Mesenchymal stem cell (in vitro differentiated cells and primary cell): ENCODE results near the gene CNIH4.

Experiments used
- DNase-seq: peaks from one replicate; pipeline ENCODE4 v3.0.0-alpha.2; 2013
- H2AFZ ChIP-seq: one replicate; pipeline ENCODE4 v1.6.1; 2013; ENCODE audit warnings: low read depth, mild to moderate bottlenecking, control low read depth, inconsistent platforms, low read length, moderate library complexity
- H2AK5ac ChIP-seq: 2 replicates; pipeline ENCODE4 v1.6.1; 2013; ENCODE audit warnings: low read length, moderate library complexity, mild to moderate bottlenecking, inconsistent platforms; ENCODE audit not compliant: severe bottlenecking
- H2BK120ac ChIP-seq: one replicate; pipeline ENCODE4 v1.6.1; 2013; ENCODE audit warnings: low read depth, mild to moderate bottlenecking, inconsistent platforms, low read length, moderate library complexity
- H2BK12ac ChIP-seq, 2 experiments: one replicate each; pipeline ENCODE4 v1.6.1; 2013; ENCODE audit warnings: inconsistent platforms in 2 of 2, low read length in 2 of 2, mild to moderate bottlenecking in 2 of 2, moderate library complexity in 2 of 2, control low read depth in 1 of 2
- H2BK15ac ChIP-seq: one replicate; pipeline ENCODE4 v1.6.1; 2013; ENCODE audit warnings: mild to moderate bottlenecking, low read depth, inconsistent platforms; ENCODE audit not compliant: poor library complexity, severe bottlenecking
- H2BK5ac ChIP-seq: 2 replicates; pipeline ENCODE4 v1.6.1; 2013; ENCODE audit warnings: low read depth, mild to moderate bottlenecking, low read length, control low read depth, inconsistent platforms; ENCODE audit not compliant: poor library complexity, severe bottlenecking
- H3K14ac ChIP-seq, 2 experiments: one replicate each; pipeline ENCODE4 v1.6.1; 2013; ENCODE audit warnings: inconsistent platforms in 2 of 2, low read length in 2 of 2, control low read depth in 1 of 2, mild to moderate bottlenecking in 1 of 2, moderate library complexity in 1 of 2
- H3K18ac ChIP-seq, 2 experiments: one replicate each; pipeline ENCODE4 v1.6.1; 2013; ENCODE audit warnings: inconsistent platforms in 2 of 2, low read length in 2 of 2, control low read depth in 1 of 2, low read depth in 1 of 2, mild to moderate bottlenecking in 1 of 2
- H3K23ac ChIP-seq, 2 experiments: one replicate each; pipeline ENCODE4 v1.6.1; 2013; ENCODE audit warnings: inconsistent platforms in 2 of 2, low read length in 2 of 2, mild to moderate bottlenecking in 2 of 2, moderate library complexity in 2 of 2, control low read depth in 1 of 2
- H3K27ac ChIP-seq: 2 replicates; pipeline ENCODE4 v1.5.1; 2013; ENCODE audit warnings: mild to moderate bottlenecking, moderate library complexity, low read length, control low read depth, inconsistent platforms; ENCODE audit not compliant: poor library complexity, severe bottlenecking
- H3K27me3 ChIP-seq, 2 experiments: 2 replicates each; pipeline versions ENCODE4 v1.6.1 to v1.7.0; 2013; ENCODE audit warnings: low read length in 2 of 2, mild to moderate bottlenecking in 2 of 2, moderate library complexity in 2 of 2, control low read depth in 1 of 2, inconsistent platforms in 1 of 2; ENCODE audit not compliant: control insufficient read depth in 1 of 2, insufficient read depth in 1 of 2
- H3K36me3 ChIP-seq, 2 experiments: 2 replicates each; pipeline versions ENCODE4 v1.6.1 to v1.7.0; 2013; ENCODE audit warnings: low read length in 2 of 2, control low read depth in 1 of 2, inconsistent platforms in 1 of 2, low read depth in 1 of 2, mild to moderate bottlenecking in 1 of 2; ENCODE audit not compliant: insufficient read depth in 2 of 2, control insufficient read depth in 1 of 2
- H3K4ac ChIP-seq, 2 experiments: one replicate each; pipeline ENCODE4 v1.6.1; 2013; ENCODE audit warnings: inconsistent platforms in 2 of 2, low read length in 2 of 2, mild to moderate bottlenecking in 2 of 2, moderate library complexity in 2 of 2, control low read depth in 1 of 2, low read depth in 1 of 2
- H3K4me1 ChIP-seq: 2 replicates; pipeline ENCODE4 v1.6.1; 2013; ENCODE audit warnings: low read depth, low read length, control low read depth; ENCODE audit not compliant: control insufficient read depth, insufficient read depth
- H3K4me2 ChIP-seq: 2 replicates; pipeline ENCODE4 v1.6.1; 2013; ENCODE audit warnings: low read length, mild to moderate bottlenecking, inconsistent platforms; ENCODE audit not compliant: poor library complexity, severe bottlenecking
- H3K4me3 ChIP-seq, 2 experiments: 2 replicates each; pipeline versions ENCODE4 v1.5.1 to v1.7.0; 2013; ENCODE audit warnings: low read length in 2 of 2, mild to moderate bottlenecking in 2 of 2, control low read depth in 1 of 2, low read depth in 1 of 2; ENCODE audit not compliant: insufficient read depth in 1 of 2
- H3K79me1 ChIP-seq: replicated peaks from 2 replicates; pipeline ENCODE4 v1.6.1; 2013; ENCODE audit warnings: mild to moderate bottlenecking, control low read depth, low read length, inconsistent platforms; ENCODE audit not compliant: poor library complexity, severe bottlenecking
- H3K9ac ChIP-seq: 2 replicates; pipeline ENCODE4 v1.7.0; 2013; ENCODE audit warnings: mild to moderate bottlenecking, low read length, moderate library complexity
- H3K9me3 ChIP-seq: 2 replicates; pipeline ENCODE4 v1.7.0; 2013; ENCODE audit warnings: mild to moderate bottlenecking, low read length; ENCODE audit not compliant: control insufficient read depth
- H4K8ac ChIP-seq: one replicate; pipeline ENCODE4 v1.6.1; 2013; ENCODE audit warnings: inconsistent platforms, mild to moderate bottlenecking, low read length, moderate library complexity
- H4K91ac ChIP-seq: one replicate; pipeline ENCODE4 v1.6.1; 2013; ENCODE audit warnings: mild to moderate bottlenecking, low read length, inconsistent platforms
- WGBS: methylation state at CpG from one replicate; pipeline ENCODE4 v1.1.7; 2013; ENCODE audit warnings: mixed read lengths; 5-methylcytosine and 5-hydroxymethylcytosine counted together

CNIH4 gene

GRCh38 chr1:224383218-224383617, 26.5 kb downstream of the CNIH4 start:
- no peak overlapping the region for H3K4me2 ChIP-seq

GRCh38 chr1:224387302-224387912, 30.7 kb downstream of the CNIH4 start:
- no peak overlapping the region for H3K18ac ChIP-seq
- H4K8ac ChIP-seq = no peak overlapping the region
- H2AK5ac ChIP-seq = no peak overlapping the region
- peaks cover 12 to 90% of the 10 kb centered on the region in 2 experiments for H3K36me3 ChIP-seq
- H3K4ac ChIP-seq = no peak overlapping the region
- DNase-seq = no peak
- H3K27ac ChIP-seq = no peak overlapping the region
- H3K23ac ChIP-seq = no peak overlapping the region
- no peak overlapping the region for H2BK15ac ChIP-seq
- H3K27me3 ChIP-seq = no peaks in the 10 kb centered on the region
- WGBS = 96% methylated on average over 3 of the region's 6 CpGs
- H3K79me1 ChIP-seq = peaks cover 13% of the 10 kb centered on the region
- no peaks in the 10 kb centered on the region for H3K4me1 ChIP-seq
- no peaks in the 10 kb centered on the region for H3K9me3 ChIP-seq
- no peak overlapping the region for H3K4me2 ChIP-seq
- no peak overlapping the region for H3K14ac ChIP-seq
- no peak overlapping the region for H2BK12ac ChIP-seq
- no peak overlapping the region for H4K91ac ChIP-seq
- H2AFZ ChIP-seq = no peak overlapping the region
- H3K4me3 ChIP-seq = no peak overlapping the region
- no peak overlapping the region for H2BK120ac ChIP-seq
- peak overlapping the region; percentile 13 for H3K9ac ChIP-seq
- no peak overlapping the region for H2BK5ac ChIP-seq

More at GRCh38 chr1:224383218-224383617, 26.5 kb downstream of the CNIH4 start:
- Histone ChIP-seq H4K91ac (no peak overlapping the region), H2BK5ac (no peak overlapping the region), H2BK120ac (no peak overlapping the region), H3K23ac (no peak overlapping the region), H3K27ac (no peak overlapping the region), H3K4ac (no peak overlapping the region), H2AK5ac (no peak overlapping the region), H3K14ac (no peak overlapping the region), H2BK12ac (no peak overlapping the region), H3K4me1 (no peaks in the 10 kb centered on the region), H3K9ac (no peak overlapping the region), H2AFZ (no peak overlapping the region), H3K36me3 (peaks cover 3 to 78% of the 10 kb centered on the region in 2 experiments), H3K4me3 (no peak overlapping the region), H3K79me1 (peaks cover 5% of the 10 kb centered on the region), H2BK15ac (no peak overlapping the region), H3K9me3 (no peaks in the 10 kb centered on the region), H3K18ac (no peak overlapping the region), H4K8ac (no peak overlapping the region), H3K27me3 (no peaks in the 10 kb centered on the region)
- 100% methylated on average over 3 of the region's 3 CpGs for WGBS
- DNase-seq = no peak

GRCh38 chr1:224387943-224388342, 31.3 kb downstream of the CNIH4 start:
- H3K27me3 ChIP-seq = no peaks in the 10 kb centered on the region
- peaks cover 12 to 91% of the 10 kb centered on the region in 2 experiments for H3K36me3 ChIP-seq
- peaks cover 13% of the 10 kb centered on the region for H3K79me1 ChIP-seq
- no peak overlapping the region for H3K9ac ChIP-seq
- no peak for DNase-seq
- no peaks in the 10 kb centered on the region for H3K9me3 ChIP-seq
- H3K23ac ChIP-seq = no peak overlapping the region
- no peak overlapping the region for H4K8ac ChIP-seq
- H3K14ac ChIP-seq = no peak overlapping the region
- H3K4me1 ChIP-seq = no peaks in the 10 kb centered on the region
- no peak overlapping the region for H4K91ac ChIP-seq
- H2BK12ac ChIP-seq = no peak overlapping the region
- no peak overlapping the region for H3K4ac ChIP-seq
- no peak overlapping the region for H3K18ac ChIP-seq
- H2BK5ac ChIP-seq = no peak overlapping the region
- no peak overlapping the region for H3K4me3 ChIP-seq
- no peak overlapping the region for H3K27ac ChIP-seq
- H2BK15ac ChIP-seq = no peak overlapping the region
- no peak overlapping the region for H2AFZ ChIP-seq
- no peak overlapping the region for H3K4me2 ChIP-seq
- H2BK120ac ChIP-seq = no peak overlapping the region
- WGBS = no CpG with 5 or more reads among the region's 2 CpGs
- no peak overlapping the region for H2AK5ac ChIP-seq

- Histone ChIP-seq H3K23ac (no peak overlapping the region), H3K9me3 (no peaks in the 10 kb centered on the region), H3K79me1 (peaks cover 14% of the 10 kb centered on the region), H3K36me3 (peaks cover 19 to 98% of the 10 kb centered on the region in 2 experiments), H3K9ac (no peak overlapping the region), H2AFZ (no peak overlapping the region), H2BK5ac (no peak overlapping the region), H2BK120ac (no peak overlapping the region), H2BK12ac (no peak overlapping the region), H2AK5ac (no peak overlapping the region), H4K91ac (no peak overlapping the region), H3K18ac (no peak overlapping the region), H3K4me1 (no peaks in the 10 kb centered on the region), H3K14ac (no peak overlapping the region), H3K27ac (no peak overlapping the region), H2BK15ac (no peak overlapping the region), H3K4me2 (no peak overlapping the region), H3K4me3 (no peak overlapping the region), H4K8ac (no peak overlapping the region), H3K27me3 (no peaks in the 10 kb centered on the region), H3K4ac (no peak overlapping the region)
- 98% methylated on average over 5 of the region's 5 CpGs for WGBS
- no peak for DNase-seq
These were observed 33.8 kb downstream of the CNIH4 start for GRCh38 chr1:224390517-224390916.
